Brain microvascular endothelial cell (primary cell): ENCODE results near the gene OR51B4.

Experiments
- DNase-seq: peaks from one replicate; pipeline ENCODE4 v3.0.0-alpha.2; 2020
- H3K27ac ChIP-seq: fragments of 250-450 bp; sonication (Bioruptor Pico); 2 replicates; pipeline ENCODE4 v1.5.1; 2020; ENCODE audit warnings: mild to moderate bottlenecking, moderate library complexity
- H3K27me3 ChIP-seq: fragments of 250-450 bp; sonication (Bioruptor Pico); replicated peaks from 2 replicates; pipeline ENCODE4 v1.5.1; 2020; ENCODE audit warnings: mild to moderate bottlenecking
- H3K36me3 ChIP-seq: fragments of 250-450 bp; sonication (Bioruptor Pico); replicated peaks from 2 replicates; pipeline ENCODE4 v1.5.1; 2020; ENCODE audit warnings: mild to moderate bottlenecking
- H3K4me3 ChIP-seq: 2 replicates; pipeline ENCODE4 v1.5.1; 2011; ENCODE audit warnings: low read depth, mild to moderate bottlenecking, control low read depth, low read length, moderate library complexity
- CTCF ChIP-seq: IDR thresholded peaks from 2 replicates; pipeline ENCODE4 v1.5.1; 2011; ENCODE audit warnings: low read depth, mild to moderate bottlenecking, moderate library complexity, low read length, control low read depth, inconsistent platforms; ENCODE audit errors: missing control alignments
- in situ Hi-C: cut with HindIII; loops from 2 replicates; pipeline ENCODE4 v1.10.0; 2017; ENCODE audit warnings: low sequenced_read_pairs, low pct_ligation_motif_present

Gene OR51B4

GRCh38 chr11:5275369-5276110 is 26.2 kb downstream of the OR51B4 start:
- no peak for DNase-seq
- in situ Hi-C loops = no loop called here
- H3K27me3 ChIP-seq = no peaks in the 10 kb centered on the region
- H3K36me3 ChIP-seq = no peaks in the 10 kb centered on the region
- H3K4me3 ChIP-seq = no peak overlapping the region
- no peak overlapping the region for H3K27ac ChIP-seq
- no peak for TF ChIP-seq CTCF

GRCh38 chr11:5274395-5274794 is 27.4 kb downstream of the OR51B4 start:
- H3K27ac ChIP-seq = no peak overlapping the region
- in situ Hi-C loops = no loop called here
- no peak for DNase-seq
- no peaks in the 10 kb centered on the region for H3K27me3 ChIP-seq
- no peaks in the 10 kb centered on the region for H3K36me3 ChIP-seq
- no peak for TF ChIP-seq CTCF
- no peak overlapping the region for H3K4me3 ChIP-seq

- H3K4me3 ChIP-seq = no peak overlapping the region
- H3K36me3 ChIP-seq = no peaks in the 10 kb centered on the region
- no peak for DNase-seq
- H3K27ac ChIP-seq = no peak overlapping the region
- TF ChIP-seq CTCF = no peak
- in situ Hi-C loops = no loop called here
- H3K27me3 ChIP-seq = no peaks in the 10 kb centered on the region
These were observed 29.2 kb downstream of the OR51B4 start for GRCh38 chr11:5272395-5273017.

- H3K36me3 ChIP-seq = no peaks in the 10 kb centered on the region
- H3K27ac ChIP-seq = no peak within 1 kb of the TSS
- no peak for DNase-seq
- no peaks in the 10 kb centered on the region for H3K27me3 ChIP-seq
- in situ Hi-C loops = no loop called here
- no peak within 1 kb of the TSS for H3K4me3 ChIP-seq
- no peak for TF ChIP-seq CTCF
These were observed 32.0 kb downstream of the OR51B4 start, which contains the start of gene HBE1 for GRCh38 chr11:5269715-5270147. Gene HBE1 (minus strand): TSS chr11:5269945. CDS start chr11:5269890, 55 bp downstream.

- Histone ChIP-seq H3K36me3 (no peaks in the 10 kb centered on the region), H3K27ac (no peak overlapping the region), H3K4me3 (no peak overlapping the region), H3K27me3 (no peaks in the 10 kb centered on the region)
- DNase-seq = no peak
- in situ Hi-C loops = no loop called here
- TF ChIP-seq CTCF = no peak
These were observed 34.6 kb downstream of the OR51B4 start for GRCh38 chr11:5267033-5267563.
